Gastrocnemius medialis (tissue), 4 donors: Measurements from ENCODE around the gene C2orf92.
"Not testable (repeated sequence)": the region's sequence is repeated elsewhere in the genome, so short reads cannot be mapped to it uniquely, and the experiment has no call there.

Experiments
- POLR2A ChIP-seq, 2 donors: fragments of 450-650 bp; IDR thresholded peaks; one replicate each; pipeline ENCODE4 v1.6.1; 2017; ENCODE audit warnings: antibody characterized with exemption in 2 of 2, mild to moderate bottlenecking in 2 of 2, moderate library complexity in 2 of 2
- TF ChIP-seq, protein P1 (sequence below), 5 experiments: fragments of 450-650 bp in 3 of 5; fragments of 200-600 bp in 2 of 5; sonication (generic) in 2 of 5; IDR thresholded peaks in 4 of 5; conservative IDR thresholded peaks in 1 of 5; 1 replicate in 4 of 5; 2 replicates in 1 of 5; pipeline ENCODE4 v1.5.1; 2016 to 2019; ENCODE audit warnings: antibody characterized with exemption in 5 of 5, mild to moderate bottlenecking in 3 of 5, moderate library complexity in 3 of 5

DNA sequence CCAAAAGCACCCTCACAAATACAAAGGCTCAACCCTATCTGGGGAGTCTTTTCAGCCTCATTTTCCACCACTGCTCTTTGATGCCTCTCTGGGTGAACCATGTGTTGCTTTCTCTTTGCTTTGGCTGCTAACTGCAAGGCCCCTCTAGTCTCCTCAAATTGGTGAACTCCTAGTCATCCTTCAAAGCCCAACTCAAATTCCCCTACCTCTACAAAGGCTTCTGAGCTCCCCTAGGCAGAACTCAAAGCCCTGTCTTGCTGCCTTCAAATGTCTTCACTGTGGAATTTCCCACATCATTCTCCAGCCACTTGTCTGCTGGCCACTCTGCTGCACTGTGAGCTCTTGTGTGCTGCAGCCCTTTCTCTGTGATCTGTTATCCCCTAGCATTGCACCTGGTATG, 46.5 kb upstream of the C2orf92 start:
- TF ChIP-seq, protein P1, sequence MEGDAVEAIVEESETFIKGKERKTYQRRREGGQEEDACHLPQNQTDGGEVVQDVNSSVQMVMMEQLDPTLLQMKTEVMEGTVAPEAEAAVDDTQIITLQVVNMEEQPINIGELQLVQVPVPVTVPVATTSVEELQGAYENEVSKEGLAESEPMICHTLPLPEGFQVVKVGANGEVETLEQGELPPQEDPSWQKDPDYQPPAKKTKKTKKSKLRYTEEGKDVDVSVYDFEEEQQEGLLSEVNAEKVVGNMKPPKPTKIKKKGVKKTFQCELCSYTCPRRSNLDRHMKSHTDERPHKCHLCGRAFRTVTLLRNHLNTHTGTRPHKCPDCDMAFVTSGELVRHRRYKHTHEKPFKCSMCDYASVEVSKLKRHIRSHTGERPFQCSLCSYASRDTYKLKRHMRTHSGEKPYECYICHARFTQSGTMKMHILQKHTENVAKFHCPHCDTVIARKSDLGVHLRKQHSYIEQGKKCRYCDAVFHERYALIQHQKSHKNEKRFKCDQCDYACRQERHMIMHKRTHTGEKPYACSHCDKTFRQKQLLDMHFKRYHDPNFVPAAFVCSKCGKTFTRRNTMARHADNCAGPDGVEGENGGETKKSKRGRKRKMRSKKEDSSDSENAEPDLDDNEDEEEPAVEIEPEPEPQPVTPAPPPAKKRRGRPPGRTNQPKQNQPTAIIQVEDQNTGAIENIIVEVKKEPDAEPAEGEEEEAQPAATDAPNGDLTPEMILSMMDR (IDR thresholded peaks at IDR 0.05 in 4 of 5, conservative IDR thresholded peaks at IDR 0.05 in 1 of 5): not testable (repeated sequence)
- not testable (repeated sequence) for TF ChIP-seq POLR2A (IDR thresholded peaks at IDR 0.05)
